ENCODE results near the gene DLG2.

Gene DLG2

DNA sequence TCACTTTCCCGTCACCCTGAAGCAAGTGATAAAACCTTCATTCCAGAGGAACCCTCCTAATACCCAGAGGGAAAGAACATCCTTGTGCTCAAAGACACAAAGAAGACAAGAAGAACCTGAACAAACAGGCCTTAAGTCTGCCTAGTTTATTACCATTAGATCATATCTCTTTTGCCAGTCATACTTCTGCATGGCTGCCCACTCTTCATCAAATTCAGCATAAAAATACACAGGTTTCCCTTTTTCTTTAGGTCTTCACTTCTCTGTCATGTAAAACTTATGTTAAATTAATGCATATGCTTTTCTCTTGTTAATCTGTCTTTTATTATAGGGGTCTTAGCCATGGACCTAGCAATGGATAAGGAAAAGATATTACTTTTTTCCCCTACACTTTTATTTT lies 459.7 kb downstream of the DLG2 start:
- no peak overlapping the region for H2AFZ ChIP-seq (ENCODE audit: low read length)

DNA sequence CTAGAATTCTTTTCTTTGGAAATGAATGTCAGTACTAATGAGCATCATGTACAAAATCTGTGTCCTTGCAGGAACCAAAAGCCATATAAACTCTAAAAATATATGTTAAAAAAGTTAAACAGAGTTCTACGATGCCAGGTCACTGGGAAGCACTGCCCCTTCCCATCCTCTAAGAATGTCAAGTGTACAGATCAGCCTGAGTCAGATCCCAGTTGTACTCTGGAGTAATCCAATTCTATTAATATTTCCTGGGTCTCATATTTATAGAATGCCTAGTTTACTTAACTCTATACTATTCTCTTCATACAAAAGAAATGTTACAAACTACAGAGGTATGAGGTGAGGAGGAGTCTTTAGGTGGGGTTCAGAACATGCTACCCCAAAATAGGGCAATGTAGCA lies 460.1 kb downstream of the DLG2 start:
- Histone ChIP-seq H3K9me2 (ENCODE audit: low read depth, low read length) (no peaks in the 10 kb centered on the region), H3K4me1 (ENCODE audit: insufficient read depth, low read length, severe bottlenecking) (no peaks in the 10 kb centered on the region), H4K20me1 (ENCODE audit: insufficient read depth, low read length) (no peaks in the 10 kb centered on the region), H3K4me3 (ENCODE audit: low read depth, low read length, poor library complexity, severe bottlenecking) (no peak overlapping the region), H3K9ac (ENCODE audit: low read length) (no peak overlapping the region), H3F3A (ENCODE audit: insufficient read depth, low read length) (no peaks in the 10 kb centered on the region), H3K27ac (ENCODE audit: low read depth, low read length, poor library complexity, severe bottlenecking) (no peak overlapping the region), H2AFZ (ENCODE audit: low read length) (no peak overlapping the region), H3K27me3 (ENCODE audit: insufficient read depth, low read length) (no peaks in the 10 kb centered on the region), H3K79me2 (ENCODE audit: insufficient read depth, low read length) (no peaks in the 10 kb centered on the region), H3K4me2 (ENCODE audit: low read length) (no peak overlapping the region), H3K9me3 (ENCODE audit: low read length) (no peaks in the 10 kb centered on the region), H3K36me3 (ENCODE audit: insufficient read depth, low read length) (no peaks in the 10 kb centered on the region)
- no peak for TF ChIP-seq EZH2 (IDR thresholded peaks at IDR 0.05; ENCODE audit: borderline replicate concordance, low read length)

More for the DNA sequence above, 459.7 kb downstream of the DLG2 start:
- Histone ChIP-seq H3K9me3 (ENCODE audit: low read length) (no peaks in the 10 kb centered on the region), H3K36me3 (ENCODE audit: insufficient read depth, low read length) (no peaks in the 10 kb centered on the region), H3K79me2 (ENCODE audit: insufficient read depth, low read length) (no peaks in the 10 kb centered on the region), H3K27me3 (ENCODE audit: insufficient read depth, low read length) (no peaks in the 10 kb centered on the region), H3K9me2 (ENCODE audit: low read depth, low read length) (no peaks in the 10 kb centered on the region), H3K4me1 (ENCODE audit: insufficient read depth, low read length, severe bottlenecking) (no peaks in the 10 kb centered on the region), H3K4me2 (ENCODE audit: low read length) (no peak overlapping the region), H3F3A (ENCODE audit: insufficient read depth, low read length) (no peaks in the 10 kb centered on the region), H3K9ac (ENCODE audit: low read length) (no peak overlapping the region), H3K4me3 (ENCODE audit: low read depth, low read length, poor library complexity, severe bottlenecking) (no peak overlapping the region), H3K27ac (ENCODE audit: low read depth, low read length, poor library complexity, severe bottlenecking) (no peak overlapping the region), H4K20me1 (ENCODE audit: insufficient read depth, low read length) (no peaks in the 10 kb centered on the region)
- no peak for TF ChIP-seq CTCF (IDR thresholded peaks at IDR 0.05; ENCODE audit: low read length)
- TF ChIP-seq EZH2 (IDR thresholded peaks at IDR 0.05; ENCODE audit: borderline replicate concordance, low read length): no peak

GRCh38 chr11:85165819-85166218 lies 461.3 kb downstream of the DLG2 start:
- Histone ChIP-seq H3K9ac (ENCODE audit: low read length) (no peak overlapping the region), H3K27ac (ENCODE audit: low read depth, low read length, poor library complexity, severe bottlenecking) (no peak overlapping the region), H3K79me2 (ENCODE audit: insufficient read depth, low read length) (no peaks in the 10 kb centered on the region), H3K36me3 (ENCODE audit: insufficient read depth, low read length) (no peaks in the 10 kb centered on the region), H3K9me3 (ENCODE audit: low read length) (no peaks in the 10 kb centered on the region), H2AFZ (ENCODE audit: low read length) (no peak overlapping the region), H4K20me1 (ENCODE audit: insufficient read depth, low read length) (no peaks in the 10 kb centered on the region), H3K4me3 (ENCODE audit: low read depth, low read length, poor library complexity, severe bottlenecking) (no peak overlapping the region), H3K9me2 (ENCODE audit: low read depth, low read length) (no peaks in the 10 kb centered on the region), H3F3A (ENCODE audit: insufficient read depth, low read length) (no peaks in the 10 kb centered on the region), H3K27me3 (ENCODE audit: insufficient read depth, low read length) (no peaks in the 10 kb centered on the region), H3K4me2 (ENCODE audit: low read length) (no peak overlapping the region), H3K4me1 (ENCODE audit: insufficient read depth, low read length, severe bottlenecking) (no peaks in the 10 kb centered on the region)
- TF ChIP-seq EZH2 (IDR thresholded peaks at IDR 0.05; ENCODE audit: borderline replicate concordance, low read length) (no peak), CTCF (IDR thresholded peaks at IDR 0.05; ENCODE audit: low read length) (no peak; the same call in 1 of the 2 replicates)

- no peak overlapping the region for H2AFZ ChIP-seq (ENCODE audit: low read length)
- H3K27ac ChIP-seq (ENCODE audit: low read depth, low read length, poor library complexity, severe bottlenecking): no peak overlapping the region
- no peaks in the 10 kb centered on the region for H3K79me2 ChIP-seq (ENCODE audit: insufficient read depth, low read length)
- H3F3A ChIP-seq (ENCODE audit: insufficient read depth, low read length): no peaks in the 10 kb centered on the region
- TF ChIP-seq CTCF (IDR thresholded peaks at IDR 0.05; ENCODE audit: low read length): no peak
- no peak for TF ChIP-seq EZH2 (IDR thresholded peaks at IDR 0.05; ENCODE audit: borderline replicate concordance, low read length)
- H3K36me3 ChIP-seq (ENCODE audit: insufficient read depth, low read length): no peaks in the 10 kb centered on the region
- no peaks in the 10 kb centered on the region for H3K27me3 ChIP-seq (ENCODE audit: insufficient read depth, low read length)
- no peaks in the 10 kb centered on the region for H4K20me1 ChIP-seq (ENCODE audit: insufficient read depth, low read length)
- H3K4me1 ChIP-seq (ENCODE audit: insufficient read depth, low read length, severe bottlenecking): no peaks in the 10 kb centered on the region
- H3K9me2 ChIP-seq (ENCODE audit: low read depth, low read length): no peaks in the 10 kb centered on the region
- no peak overlapping the region for H3K9ac ChIP-seq (ENCODE audit: low read length)
- no peak overlapping the region for H3K4me2 ChIP-seq (ENCODE audit: low read length)
- H3K4me3 ChIP-seq (ENCODE audit: low read depth, low read length, poor library complexity, severe bottlenecking): no peak overlapping the region
- H3K9me3 ChIP-seq (ENCODE audit: low read length): no peaks in the 10 kb centered on the region
These were observed 462.4 kb downstream of the DLG2 start for GRCh38 chr11:85164743-85165142.

Data from OCI-LY1 (cell line).